Measurements from ENCODE around the gene XKR3. TPM values are rescaled to one million over a fixed set of nuclear protein-coding genes. Genes with fewer than 3 reads are reported as not detected.

Gene XKR3
- total RNA-seq, 1 donor from 2014 or later = not detected

DNA sequence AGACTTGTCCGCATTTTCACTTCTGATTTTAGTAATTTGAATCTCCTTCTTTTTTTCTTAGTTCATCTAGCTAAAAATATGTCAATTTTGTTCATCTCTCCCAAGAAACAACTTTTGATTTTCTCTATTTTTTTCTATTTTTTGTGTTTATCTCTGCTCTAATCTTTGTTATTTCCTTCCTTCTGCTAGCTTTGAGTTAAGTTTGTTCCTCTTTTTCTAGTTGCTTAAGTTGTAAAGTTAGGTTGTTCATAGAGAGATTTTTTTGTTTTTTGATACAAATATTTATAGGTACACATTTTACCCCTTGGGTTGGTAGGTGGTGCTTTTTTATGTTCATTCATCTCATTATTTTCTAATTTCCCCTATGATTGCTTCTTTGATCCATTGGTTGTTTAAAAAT is 22.1 kb upstream of the XKR3 start:
- H3K27me3 Mint-ChIP-seq = no peaks in the 10 kb centered on the region
- H3K9me3 Mint-ChIP-seq (ENCODE audit: low read depth) = no peaks in the 10 kb centered on the region
- TF ChIP-seq, protein P1, sequence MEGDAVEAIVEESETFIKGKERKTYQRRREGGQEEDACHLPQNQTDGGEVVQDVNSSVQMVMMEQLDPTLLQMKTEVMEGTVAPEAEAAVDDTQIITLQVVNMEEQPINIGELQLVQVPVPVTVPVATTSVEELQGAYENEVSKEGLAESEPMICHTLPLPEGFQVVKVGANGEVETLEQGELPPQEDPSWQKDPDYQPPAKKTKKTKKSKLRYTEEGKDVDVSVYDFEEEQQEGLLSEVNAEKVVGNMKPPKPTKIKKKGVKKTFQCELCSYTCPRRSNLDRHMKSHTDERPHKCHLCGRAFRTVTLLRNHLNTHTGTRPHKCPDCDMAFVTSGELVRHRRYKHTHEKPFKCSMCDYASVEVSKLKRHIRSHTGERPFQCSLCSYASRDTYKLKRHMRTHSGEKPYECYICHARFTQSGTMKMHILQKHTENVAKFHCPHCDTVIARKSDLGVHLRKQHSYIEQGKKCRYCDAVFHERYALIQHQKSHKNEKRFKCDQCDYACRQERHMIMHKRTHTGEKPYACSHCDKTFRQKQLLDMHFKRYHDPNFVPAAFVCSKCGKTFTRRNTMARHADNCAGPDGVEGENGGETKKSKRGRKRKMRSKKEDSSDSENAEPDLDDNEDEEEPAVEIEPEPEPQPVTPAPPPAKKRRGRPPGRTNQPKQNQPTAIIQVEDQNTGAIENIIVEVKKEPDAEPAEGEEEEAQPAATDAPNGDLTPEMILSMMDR (IDR thresholded peaks at IDR 0.05; ENCODE audit: unreplicated experiment) = no peak
- H3K36me3 Mint-ChIP-seq (ENCODE audit: insufficient read depth) = no peaks in the 10 kb centered on the region
- H3K4me1 Mint-ChIP-seq (ENCODE audit: low read depth) = no peaks in the 10 kb centered on the region
- H3K4me3 Mint-ChIP-seq (ENCODE audit: low read depth) = no peak overlapping the region
- H3K27ac Mint-ChIP-seq = no peak overlapping the region
- DNase-seq (ENCODE audit: low spot score, unreplicated experiment) = no peak

DNA sequence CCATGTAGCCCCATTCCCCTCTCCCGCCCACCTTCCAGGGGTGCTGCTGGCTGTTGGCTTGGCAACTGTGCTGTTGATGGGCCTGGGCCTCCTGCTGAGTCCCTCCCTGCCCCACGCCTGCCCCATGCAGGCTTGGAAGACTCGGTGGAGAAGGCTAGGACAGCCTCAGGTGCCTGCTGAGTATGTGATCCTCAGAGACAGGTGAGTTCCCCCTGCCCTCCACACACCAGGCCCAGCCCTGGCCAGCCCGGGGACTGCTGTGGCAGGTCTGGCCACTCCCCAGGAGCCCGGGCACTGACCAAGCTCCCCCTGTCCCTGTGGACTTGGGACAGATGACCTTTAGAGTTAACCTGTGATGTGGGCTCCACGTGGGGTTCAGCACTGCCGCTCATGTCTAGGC is 20.7 kb upstream of the XKR3 start:
- no peaks in the 10 kb centered on the region for H3K4me1 Mint-ChIP-seq (ENCODE audit: low read depth)
- DNase-seq (ENCODE audit: low spot score, unreplicated experiment) = no peak
- no peak overlapping the region for H3K4me3 Mint-ChIP-seq (ENCODE audit: low read depth)
- no peaks in the 10 kb centered on the region for H3K27me3 Mint-ChIP-seq
- H3K36me3 Mint-ChIP-seq (ENCODE audit: insufficient read depth) = no peaks in the 10 kb centered on the region
- TF ChIP-seq, protein P1 (IDR thresholded peaks at IDR 0.05; ENCODE audit: unreplicated experiment) = no peak
- no peak overlapping the region for H3K27ac Mint-ChIP-seq
- H3K9me3 Mint-ChIP-seq (ENCODE audit: low read depth) = no peaks in the 10 kb centered on the region

GRCh38 chr22:16845465-16845864 is 20.3 kb upstream of the XKR3 start:
- H3K4me3 Mint-ChIP-seq (ENCODE audit: low read depth) = no peak overlapping the region
- no peak overlapping the region for H3K27ac Mint-ChIP-seq
- H3K9me3 Mint-ChIP-seq (ENCODE audit: low read depth) = no peaks in the 10 kb centered on the region
- no peaks in the 10 kb centered on the region for H3K27me3 Mint-ChIP-seq
- DNase-seq (ENCODE audit: low spot score, unreplicated experiment) = no peak
- no peaks in the 10 kb centered on the region for H3K4me1 Mint-ChIP-seq (ENCODE audit: low read depth)
- TF ChIP-seq, protein P1 (IDR thresholded peaks at IDR 0.05; ENCODE audit: unreplicated experiment) = no peak
- H3K36me3 Mint-ChIP-seq (ENCODE audit: insufficient read depth) = no peaks in the 10 kb centered on the region

DNA sequence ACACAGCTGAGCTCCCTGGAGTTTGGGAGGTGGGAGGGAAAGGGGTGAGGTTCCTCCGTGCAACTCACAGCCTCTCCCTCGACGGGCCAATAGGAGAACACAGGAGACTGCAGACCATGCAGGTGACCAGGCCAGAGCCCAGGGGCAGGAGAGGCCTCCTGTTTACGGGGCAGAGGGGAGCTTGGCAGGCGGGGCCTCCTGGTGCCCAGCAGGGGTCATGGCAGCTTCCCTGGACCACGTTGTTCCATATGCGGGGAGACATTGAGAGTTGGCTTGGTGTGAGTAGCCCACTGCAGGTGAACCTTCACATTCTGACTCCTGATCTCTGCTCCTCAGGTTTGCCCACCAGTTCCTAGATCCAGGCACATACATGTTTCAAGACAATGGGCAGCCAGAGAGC is 19.3 kb upstream of the XKR3 start:
- TF ChIP-seq, protein P1 (IDR thresholded peaks at IDR 0.05; ENCODE audit: unreplicated experiment) = no peak
- H3K9me3 Mint-ChIP-seq (ENCODE audit: low read depth) = no peaks in the 10 kb centered on the region

DNA sequence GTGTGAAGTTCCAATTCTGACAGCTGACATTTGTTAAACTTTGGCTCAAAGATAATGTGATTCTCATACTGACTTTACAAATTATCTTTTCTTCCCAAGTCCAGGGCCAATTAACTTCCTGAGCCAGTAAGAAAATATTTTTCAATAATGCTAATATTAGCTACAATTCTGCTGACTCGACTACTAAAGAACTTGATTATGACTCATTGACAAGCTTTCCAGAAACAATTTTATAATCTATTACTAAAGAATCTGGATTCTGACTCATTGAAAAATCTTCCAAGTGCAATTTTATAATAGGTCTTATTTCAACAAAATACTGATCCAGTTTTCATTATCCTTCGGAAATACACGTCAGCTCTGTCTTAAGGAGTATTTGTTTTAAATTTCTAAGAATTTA is 12.9 kb upstream of the XKR3 start:
- no peaks in the 10 kb centered on the region for H3K9me3 Mint-ChIP-seq (ENCODE audit: low read depth)
- no peaks in the 10 kb centered on the region for H3K36me3 Mint-ChIP-seq (ENCODE audit: insufficient read depth)
- no peaks in the 10 kb centered on the region for H3K4me1 Mint-ChIP-seq (ENCODE audit: low read depth)
- H3K27ac Mint-ChIP-seq = no peak overlapping the region
- H3K4me3 Mint-ChIP-seq (ENCODE audit: low read depth) = no peak overlapping the region
- H3K27me3 Mint-ChIP-seq = no peaks in the 10 kb centered on the region
- no peak for DNase-seq (ENCODE audit: low spot score, unreplicated experiment)
- TF ChIP-seq, protein P1 (IDR thresholded peaks at IDR 0.05; ENCODE audit: unreplicated experiment) = no peak

More for the DNA sequence above, 19.3 kb upstream of the XKR3 start:
- Mint-ChIP-seq H3K4me3 (ENCODE audit: low read depth) (no peak overlapping the region), H3K36me3 (ENCODE audit: insufficient read depth) (no peaks in the 10 kb centered on the region), H3K27ac (no peak overlapping the region), H3K27me3 (no peaks in the 10 kb centered on the region), H3K4me1 (ENCODE audit: low read depth) (no peaks in the 10 kb centered on the region)
- DNase-seq (ENCODE audit: low spot score, unreplicated experiment) = no peak
